Activated gamma-delta T cell treated with anti-CD3 and anti-CD28 coated beads, Interleukin-2, amount 50 U/mL, for 16 hours (primary cell): ENCODE data around the gene GRID1.

Experiments
- DNase-seq: peaks from one replicate; pipeline ENCODE4 v3.0.0-alpha.2; 2020; ENCODE audit warnings: low read depth

GRID1 gene

GRCh38 chr10:86368987-86369386, 2.4 kb upstream of the GRID1 start:
- DNase-seq: no peak

- no peak for DNase-seq
Observed at GRCh38 chr10:86368046-86368445, 1.5 kb upstream of the GRID1 start.

- DNase-seq: no peak
Observed at GRCh38 chr10:86367152-86367951, 757 bp upstream of the GRID1 start.

GRCh38 chr10:86366902-86367151, 232 bp upstream of the GRID1 start:
- no peak for DNase-seq

GRCh38 chr10:86365346-86366032, 1.1 kb downstream of the GRID1 start:
- no peak for DNase-seq

- DNase-seq: no peak
Observed at GRCh38 chr10:86364491-86365345, 1.9 kb downstream of the GRID1 start.

GRCh38 chr10:86363833-86364490, 2.6 kb downstream of the GRID1 start:
- DNase-seq: no peak

GRCh38 chr10:86363184-86363832, 3.3 kb downstream of the GRID1 start:
- DNase-seq: no peak

GRCh38 chr10:86362586-86363183, 3.9 kb downstream of the GRID1 start:
- no peak for DNase-seq

- no peak for DNase-seq
Observed at GRCh38 chr10:86362129-86362527, 4.5 kb downstream of the GRID1 start.

GRCh38 chr10:86361156-86362128, 5.2 kb downstream of the GRID1 start:
- no peak for DNase-seq

GRCh38 chr10:86360657-86361056, 5.9 kb downstream of the GRID1 start:
- no peak for DNase-seq

- no peak for DNase-seq
Observed at GRCh38 chr10:86359954-86360353, 6.6 kb downstream of the GRID1 start.

- no peak for DNase-seq
Observed at GRCh38 chr10:86359111-86359510, 7.5 kb downstream of the GRID1 start.

GRCh38 chr10:86357676-86358075, 8.9 kb downstream of the GRID1 start:
- no peak for DNase-seq

GRCh38 chr10:86357041-86357440, 9.6 kb downstream of the GRID1 start:
- DNase-seq: no peak

GRCh38 chr10:86356296-86356695, 10.3 kb downstream of the GRID1 start:
- no peak for DNase-seq

- no peak for DNase-seq
Observed at GRCh38 chr10:86355571-86356038, 11.0 kb downstream of the GRID1 start.

- DNase-seq: no peak
Observed at GRCh38 chr10:86354761-86355540, 11.6 kb downstream of the GRID1 start.
